DOHH2 (cell line): ENCODE data around the gene MAP1LC3A.

Experiments
- H3F3A ChIP-seq: fragments of 200-600 bp; sonication (generic), shearing (Covaris generic); 2 replicates; pipeline ENCODE4 v1.6.0; 2016; ENCODE audit warnings: antibody characterized with exemption, mild to moderate bottlenecking; ENCODE audit not compliant: control insufficient read depth, insufficient read depth
- H3K27ac ChIP-seq: fragments of 200-600 bp; sonication (generic); 2 replicates; pipeline ENCODE4 v1.5.1; 2014; ENCODE audit warnings: low read depth, mild to moderate bottlenecking, low read length, moderate library complexity
- H3K27me3 ChIP-seq: fragments of 200-600 bp; sonication (generic); 2 replicates; pipeline ENCODE4 v1.6.1; 2014; ENCODE audit warnings: mild to moderate bottlenecking, low read length, mixed read lengths; ENCODE audit not compliant: control insufficient read depth
- H3K36me3 ChIP-seq: fragments of 200-600 bp; sonication (generic); 2 replicates; pipeline ENCODE4 v1.6.1; 2014; ENCODE audit warnings: mild to moderate bottlenecking, low read length, moderate library complexity, mixed read lengths; ENCODE audit not compliant: control insufficient read depth
- H3K4me1 ChIP-seq: fragments of 200-600 bp; sonication (generic); 2 replicates; pipeline ENCODE4 v1.6.1; 2014; ENCODE audit warnings: mild to moderate bottlenecking, low read length, mixed read lengths; ENCODE audit not compliant: control insufficient read depth
- H3K4me2 ChIP-seq: fragments of 200-600 bp; sonication (generic); 2 replicates; pipeline ENCODE4 v1.6.0; 2014; ENCODE audit warnings: mild to moderate bottlenecking, low read length, moderate library complexity
- H3K4me3 ChIP-seq: fragments of 200-600 bp; sonication (generic); 2 replicates; pipeline ENCODE4 v1.5.1; 2014; ENCODE audit warnings: mild to moderate bottlenecking, low read length, mixed read lengths
- H3K79me2 ChIP-seq: fragments of 200-600 bp; sonication (generic); 2 replicates; pipeline ENCODE4 v1.6.1; 2014; ENCODE audit warnings: mild to moderate bottlenecking, low read length, mixed read lengths; ENCODE audit not compliant: control insufficient read depth
- H3K9me2 ChIP-seq: fragments of 200-600 bp; sonication (generic); replicated peaks from 2 replicates; pipeline ENCODE4 v1.6.1; 2014; ENCODE audit warnings: mild to moderate bottlenecking, low read length, mixed read lengths; ENCODE audit not compliant: control insufficient read depth
- H3K9me3 ChIP-seq: fragments of 200-600 bp; sonication (generic); 2 replicates; pipeline ENCODE4 v1.6.1; 2014; ENCODE audit warnings: antibody characterized with exemption, low read length, mixed read lengths; ENCODE audit not compliant: control insufficient read depth, insufficient read depth
- H4K20me1 ChIP-seq: fragments of 200-600 bp; sonication (generic); 2 replicates; pipeline ENCODE4 v1.6.0; 2014; ENCODE audit warnings: low read depth, mild to moderate bottlenecking, antibody characterized with exemption, low read length, moderate library complexity; ENCODE audit not compliant: control insufficient read depth, insufficient read depth
- CTCF ChIP-seq: fragments of 200-600 bp; sonication (generic); IDR thresholded peaks from one replicate; pipeline ENCODE4 v1.5.1; 2014; ENCODE audit warnings: antibody characterized with exemption, mild to moderate bottlenecking, low read depth, low read length; ENCODE audit not compliant: poor library complexity, severe bottlenecking
- EZH2phosphoT487 ChIP-seq: fragments of 200-600 bp; sonication (generic); IDR thresholded peaks from 2 replicates; pipeline ENCODE4 v1.6.1; 2017; ENCODE audit warnings: borderline replicate concordance, mild to moderate bottlenecking, antibody characterized with exemption, low read length, moderate library complexity, mixed read lengths

The MAP1LC3A gene

GRCh38 chr20:34539756-34540155 is 18.8 kb upstream of the MAP1LC3A start:
- H3K4me1 ChIP-seq: 0 out of 2 replicates have a peak, but pooled peaks cover 3% of the 10 kb centered on the region
- no peak overlapping the region for H3K4me2 ChIP-seq
- no peaks in the 10 kb centered on the region for H3K9me3 ChIP-seq
- H4K20me1 ChIP-seq: no peaks in the 10 kb centered on the region
- no peaks in the 10 kb centered on the region for H3K27me3 ChIP-seq
- no peaks in the 10 kb centered on the region for H3K9me2 ChIP-seq
- H3K4me3 ChIP-seq: no peak overlapping the region
- H3K36me3 ChIP-seq: peaks cover 26% of the 10 kb centered on the region
- H3F3A ChIP-seq: no peaks in the 10 kb centered on the region
- no peaks in the 10 kb centered on the region for H3K79me2 ChIP-seq
- H3K27ac ChIP-seq: no peak overlapping the region
- TF ChIP-seq EZH2phosphoT487 (no peak), CTCF (no peak)

- no peaks in the 10 kb centered on the region for H4K20me1 ChIP-seq
- no peak overlapping the region for H3K27ac ChIP-seq
- peaks cover 19% of the 10 kb centered on the region for H3K36me3 ChIP-seq
- H3K4me3 ChIP-seq: no peak overlapping the region
- H3K4me1 ChIP-seq: 0 out of 2 replicates have a peak, but pooled peaks cover 3% of the 10 kb centered on the region
- no peak for TF ChIP-seq CTCF
- no peak for TF ChIP-seq EZH2phosphoT487
- H3F3A ChIP-seq: no peaks in the 10 kb centered on the region
- H3K79me2 ChIP-seq: no peaks in the 10 kb centered on the region
- H3K9me2 ChIP-seq: no peaks in the 10 kb centered on the region
- H3K9me3 ChIP-seq: no peaks in the 10 kb centered on the region
- H3K4me2 ChIP-seq: no peak overlapping the region
- no peaks in the 10 kb centered on the region for H3K27me3 ChIP-seq
Measured at GRCh38 chr20:34540596-34541263, 17.8 kb upstream of the MAP1LC3A start.

GRCh38 chr20:34541264-34541901 is 17.1 kb upstream of the MAP1LC3A start:
- Histone ChIP-seq H3K4me2 (no peak overlapping the region), H3K27ac (no peak overlapping the region), H3K9me3 (no peaks in the 10 kb centered on the region), H4K20me1 (no peaks in the 10 kb centered on the region), H3F3A (no peaks in the 10 kb centered on the region), H3K4me3 (no peak overlapping the region), H3K36me3 (peaks cover 16% of the 10 kb centered on the region), H3K79me2 (no peaks in the 10 kb centered on the region), H3K27me3 (no peaks in the 10 kb centered on the region), H3K9me2 (no peaks in the 10 kb centered on the region), H3K4me1 (0 out of 2 replicates have a peak, but pooled peaks cover 3% of the 10 kb centered on the region)
- no peak for TF ChIP-seq CTCF
- no peak for TF ChIP-seq EZH2phosphoT487
